Suprapubic skin (tissue), 3 donors: Measurements from ENCODE around the gene MYO18B.

ENCODE experiments used
- CTCF ChIP-seq, 2 donors: fragments of 200-600 bp in 1 of 2; fragments of 450-650 bp in 1 of 2; sonication (generic) in 1 of 2; IDR thresholded peaks; one replicate each; pipeline ENCODE4 v1.5.1; 2016 to 2019; ENCODE audit warnings: antibody characterized with exemption in 2 of 2, mild to moderate bottlenecking in 1 of 2, moderate library complexity in 1 of 2
- EP300 ChIP-seq: sonication (generic); formaldehyde crosslinking; IDR thresholded peaks from one replicate; pipeline ENCODE4 v1.6.1; 2017; ENCODE audit warnings: antibody characterized with exemption

- TF ChIP-seq CTCF (IDR thresholded peaks at IDR 0.05) (no peak), EP300 (no peak)
These were observed 333.3 kb downstream of the MYO18B start for GRCh38 chr22:26075251-26075650.
